Measurements from ENCODE around the gene SMIM1. TPM values are rescaled to one million over a fixed set of nuclear protein-coding genes. Genes with fewer than 3 reads are reported as not detected.

The SMIM1 gene
- total RNA-seq, 1 experiment from 2014 or later: 2.7 TPM

GRCh38 chr1:3759164-3759563, 13.4 kb upstream of the SMIM1 start:
- no TSS peak for BruUV-seq (replicated peaks)
- CTCF ChIA-PET: no interaction called here

GRCh38 chr1:3759796-3760195, 12.8 kb upstream of the SMIM1 start:
- CTCF ChIA-PET: no interaction called here
- H3K4me3 Mint-ChIP-seq (ENCODE audit: low read depth, unreplicated experiment): no peak overlapping the region
- DNase-seq: no peak
- H3K27me3 Mint-ChIP-seq (ENCODE audit: unreplicated experiment): peaks cover 67% of the 10 kb centered on the region
- H3K9me3 Mint-ChIP-seq (ENCODE audit: low read depth, unreplicated experiment): peaks cover 4% of the 10 kb centered on the region
- H3K36me3 Mint-ChIP-seq (ENCODE audit: insufficient read depth, unreplicated experiment): no peaks in the 10 kb centered on the region
- H3K27ac Mint-ChIP-seq (ENCODE audit: unreplicated experiment): no peak overlapping the region
- intact Hi-C loops (cut with micrococcal nuclease; ENCODE audit: unreplicated experiment): no loop called here
- BruUV-seq (replicated peaks): no TSS peak
- no peak for TF ChIP-seq CTCF (IDR thresholded peaks at IDR 0.05; ENCODE audit: unreplicated experiment)
- no peaks in the 10 kb centered on the region for H3K4me1 Mint-ChIP-seq (ENCODE audit: low read depth, unreplicated experiment)

More at GRCh38 chr1:3759164-3759563, 13.4 kb upstream of the SMIM1 start:
- no peak overlapping the region for H3K27ac Mint-ChIP-seq (ENCODE audit: unreplicated experiment)
- no peaks in the 10 kb centered on the region for H3K36me3 Mint-ChIP-seq (ENCODE audit: insufficient read depth, unreplicated experiment)
- H3K4me3 Mint-ChIP-seq (ENCODE audit: low read depth, unreplicated experiment): no peak overlapping the region
- TF ChIP-seq CTCF (IDR thresholded peaks at IDR 0.05; ENCODE audit: unreplicated experiment): no peak
- H3K27me3 Mint-ChIP-seq (ENCODE audit: unreplicated experiment): peaks cover 60% of the 10 kb centered on the region
- peaks cover 4% of the 10 kb centered on the region for H3K9me3 Mint-ChIP-seq (ENCODE audit: low read depth, unreplicated experiment)
- intact Hi-C loops (cut with micrococcal nuclease; ENCODE audit: unreplicated experiment): no loop called here
- DNase-seq: no peak
- H3K4me1 Mint-ChIP-seq (ENCODE audit: low read depth, unreplicated experiment): no peaks in the 10 kb centered on the region

GRCh38 chr1:3761296-3762010, 11.1 kb upstream of the SMIM1 start:
- Mint-ChIP-seq H3K4me3 (ENCODE audit: low read depth, unreplicated experiment) (no peak overlapping the region), H3K36me3 (ENCODE audit: insufficient read depth, unreplicated experiment) (no peaks in the 10 kb centered on the region), H3K27me3 (ENCODE audit: unreplicated experiment) (peaks cover 83% of the 10 kb centered on the region), H3K4me1 (ENCODE audit: low read depth, unreplicated experiment) (no peaks in the 10 kb centered on the region), H3K9me3 (ENCODE audit: low read depth, unreplicated experiment) (peaks cover 4% of the 10 kb centered on the region), H3K27ac (ENCODE audit: unreplicated experiment) (no peak overlapping the region)
- DNase-seq: no peak
- no TSS peak for BruUV-seq (replicated peaks)
- no peak for TF ChIP-seq CTCF (IDR thresholded peaks at IDR 0.05; ENCODE audit: unreplicated experiment)
- CTCF ChIA-PET: no interaction called here
- intact Hi-C loops (cut with micrococcal nuclease; ENCODE audit: unreplicated experiment): no loop called here

GRCh38 chr1:3762151-3762872, 10.2 kb upstream of the SMIM1 start:
- Mint-ChIP-seq H3K9me3 (ENCODE audit: low read depth, unreplicated experiment) (peaks cover 4% of the 10 kb centered on the region), H3K27ac (ENCODE audit: unreplicated experiment) (no peak overlapping the region), H3K4me1 (ENCODE audit: low read depth, unreplicated experiment) (no peaks in the 10 kb centered on the region), H3K4me3 (ENCODE audit: low read depth, unreplicated experiment) (no peak overlapping the region), H3K27me3 (ENCODE audit: unreplicated experiment) (peaks cover 92% of the 10 kb centered on the region), H3K36me3 (ENCODE audit: insufficient read depth, unreplicated experiment) (no peaks in the 10 kb centered on the region)
- TF ChIP-seq CTCF (IDR thresholded peaks at IDR 0.05; ENCODE audit: unreplicated experiment): no peak
- intact Hi-C loops (cut with micrococcal nuclease; ENCODE audit: unreplicated experiment): no loop called here
- no peak for DNase-seq
- BruUV-seq (replicated peaks): no TSS peak
- CTCF ChIA-PET: no interaction called here
